A549 (cell line): ENCODE data around the gene ABCA1. TPM values are rescaled to one million over a fixed set of nuclear protein-coding genes. Genes with fewer than 3 reads are reported as not detected.

Source experiments
- ATAC-seq, 2 experiments: fragments of 200-7000 bp in 1 of 2; fragments of >200 bp in 1 of 2; cut with Nextera tagmentation in 1 of 2; cut with Tn5 transposase in 1 of 2; 3 replicates each; pipeline versions ENCODE4 v1.8.0 to v1.9.1; 2018 to 2020; ENCODE audit warnings: mild to moderate bottlenecking in 1 of 2, moderate library complexity in 1 of 2
- CTCF ChIA-PET: fragments of 300-600 bp; sonication (Branson Sonifier 250); formaldehyde crosslinking; extraction: SDS; loops from one replicate; lab custom pipeline; 2021; ENCODE audit warnings: antibody characterized with exemption, inconsistent platforms; lab: Yijun Ruan, JAX
- POLR2A ChIA-PET: fragments of 350-600 bp; formaldehyde crosslinking; extraction: SDS; loops from one replicate; lab custom pipeline; 2021; ENCODE audit warnings: antibody characterized with exemption, inconsistent platforms; lab: Yijun Ruan, JAX
- DNase-seq, 2 experiments: peaks; one replicate each; pipeline versions ENCODE4 v3.0.0 to v3.0.0-alpha.2; 2011 to 2016; ENCODE audit warnings: low read depth in 1 of 2, low spot score in 1 of 2
- FAIRE-seq: peaks from 2 replicates; lab custom pipeline; 2011; peaks lifted over from hg19 to GRCh38; lab: Jason Lieb, UNC
- H3K27ac ChIP-seq, 2 experiments: fragments of >200 bp; sonication (Bioruptor Twin); formaldehyde crosslinking; 3 replicates each; pipeline ENCODE4 v1.5.1; 2016 to 2017
- H3K4me1 ChIP-seq: fragments of >200 bp; sonication (Bioruptor Twin); formaldehyde crosslinking; 3 replicates; pipeline ENCODE4 v1.6.1; 2016
- H3K4me2 ChIP-seq: fragments of >200 bp; sonication (Bioruptor Twin); formaldehyde crosslinking; 3 replicates; pipeline ENCODE4 v1.6.1; 2016
- H3K4me3 ChIP-seq: fragments of >200 bp; sonication (Bioruptor Twin); formaldehyde crosslinking; 3 replicates; pipeline ENCODE4 v1.5.1; 2016
- H3K9me3 ChIP-seq: fragments of >200 bp; sonication (Bioruptor Twin); formaldehyde crosslinking; 3 replicates; pipeline ENCODE4 v1.6.1; 2016
- BHLHE40 ChIP-seq: IDR thresholded peaks from 2 replicates; pipeline ENCODE4 v1.6.1; 2012; ENCODE audit warnings: low read depth, low read length, inconsistent platforms
- EHF ChIP-seq: fragments of 250-450 bp; sonication (Bioruptor Pico); IDR thresholded peaks from 2 replicates; pipeline ENCODE4 v1.5.0; 2020; ENCODE audit warnings: mild to moderate bottlenecking
- EHMT2 ChIP-seq: fragments of 200-600 bp; sonication (generic); IDR thresholded peaks from 2 replicates; pipeline ENCODE4 v1.6.1; 2016; ENCODE audit warnings: antibody characterized with exemption, low read depth, mild to moderate bottlenecking, moderate library complexity
- HEYL ChIP-seq: fragments of 250-450 bp; sonication (Bioruptor Pico); IDR thresholded peaks from 2 replicates; pipeline ENCODE4 v1.8.0; 2021; ENCODE audit warnings: mild to moderate bottlenecking, moderate library complexity
- MAFK ChIP-seq: fragments of 450-650 bp; IDR thresholded peaks from 2 replicates; pipeline ENCODE4 v1.6.1; 2014; ENCODE audit not compliant: partially characterized antibody
- MYC ChIP-seq: IDR thresholded peaks from 2 replicates; pipeline ENCODE4 v1.6.1; 2012; ENCODE audit warnings: mild to moderate bottlenecking, inconsistent platforms, low read length, improper control_type of control experiment, borderline replicate concordance
- NR3C1 ChIP-seq: fragments of >200 bp; sonication (Bioruptor Twin); formaldehyde crosslinking; IDR thresholded peaks from 3 replicates; pipeline ENCODE4 v1.6.1; 2017
- POLR2A ChIP-seq: IDR thresholded peaks from 2 replicates; pipeline ENCODE4 v1.6.1; 2012; ENCODE audit warnings: mild to moderate bottlenecking, low read length
- POLR2AphosphoS2 ChIP-seq: conservative IDR thresholded peaks from 2 replicates; pipeline ENCODE4 v1.6.1; 2012; ENCODE audit warnings: low read length, improper control_type of control experiment, inconsistent platforms
- RAD21 ChIP-seq, 2 experiments: fragments of >200 bp in 1 of 2; sonication (Bioruptor Twin) in 1 of 2; formaldehyde crosslinking in 1 of 2; IDR thresholded peaks in 1 of 2; conservative IDR thresholded peaks in 1 of 2; 2 replicates in 1 of 2; 3 replicates in 1 of 2; pipeline ENCODE4 v1.6.1; 2012 to 2018; ENCODE audit warnings: inconsistent platforms in 1 of 2
- RNF2 ChIP-seq: fragments of 200-600 bp; sonication (generic); IDR thresholded peaks from 2 replicates; pipeline ENCODE4 v1.6.1; 2016; ENCODE audit warnings: low read depth, mild to moderate bottlenecking, antibody characterized with exemption, moderate library complexity, borderline replicate concordance
- SREBF2 ChIP-seq: fragments of 450-650 bp; IDR thresholded peaks from 2 replicates; pipeline ENCODE4 v1.6.1; 2014; ENCODE audit warnings: mild to moderate bottlenecking, moderate library complexity
- ZSCAN20 ChIP-seq: fragments of 250-450 bp; sonication (Bioruptor Pico); IDR thresholded peaks from 2 replicates; pipeline ENCODE4 v1.8.0; 2022; ENCODE audit warnings: mild to moderate bottlenecking, moderate library complexity
- WGBS: methylation state at CpG from one replicate; pipeline ENCODE4 v1.1.6; 2017; ENCODE audit errors: missing lambda C conversion rate; 5-methylcytosine and 5-hydroxymethylcytosine counted together
- polyA plus RNA-seq, 4 experiments: library from polyadenylated mRNA; depleted of rRNA in 3 of 4; stranded (reverse); fragments of >200 nt; fragmentation: RNase III in 1 of 4; extraction: RNeasy Plus Mini Kit Qiagen cat#74134 plus additional on column Dnase treatment in 1 of 4; gene quantifications; 2 replicates in 3 of 4; 3 replicates in 1 of 4; pipeline ENCODE4 v1.2.3, GENCODE V29; 2011 to 2017
- TF ChIP-seq, protein P1 (sequence below): IDR thresholded peaks from 2 replicates; pipeline ENCODE4 v1.6.1; 2012
- TF ChIP-seq, protein P2 (sequence below): fragments of 250-450 bp; sonication (Bioruptor Pico); IDR thresholded peaks from 2 replicates; pipeline ENCODE4 v1.5.0; 2021; ENCODE audit warnings: mild to moderate bottlenecking, moderate library complexity, borderline replicate concordance
- TF ChIP-seq, protein P3 (sequence below): fragments of >200 bp; sonication (Bioruptor Twin); formaldehyde crosslinking; IDR thresholded peaks from 3 replicates; pipeline ENCODE4 v1.5.1; 2016
- TF ChIP-seq, protein P4 (sequence below): fragments of 150-350 bp; IDR thresholded peaks from 2 replicates; pipeline ENCODE4 v1.6.1; 2014; ENCODE audit warnings: low read depth, mild to moderate bottlenecking, low read length

The ABCA1 gene
- polyA plus RNA-seq, 2 of the 4 experiments (the other 2 are of a cell fraction): 3.6 to 12.0 TPM

DNA sequence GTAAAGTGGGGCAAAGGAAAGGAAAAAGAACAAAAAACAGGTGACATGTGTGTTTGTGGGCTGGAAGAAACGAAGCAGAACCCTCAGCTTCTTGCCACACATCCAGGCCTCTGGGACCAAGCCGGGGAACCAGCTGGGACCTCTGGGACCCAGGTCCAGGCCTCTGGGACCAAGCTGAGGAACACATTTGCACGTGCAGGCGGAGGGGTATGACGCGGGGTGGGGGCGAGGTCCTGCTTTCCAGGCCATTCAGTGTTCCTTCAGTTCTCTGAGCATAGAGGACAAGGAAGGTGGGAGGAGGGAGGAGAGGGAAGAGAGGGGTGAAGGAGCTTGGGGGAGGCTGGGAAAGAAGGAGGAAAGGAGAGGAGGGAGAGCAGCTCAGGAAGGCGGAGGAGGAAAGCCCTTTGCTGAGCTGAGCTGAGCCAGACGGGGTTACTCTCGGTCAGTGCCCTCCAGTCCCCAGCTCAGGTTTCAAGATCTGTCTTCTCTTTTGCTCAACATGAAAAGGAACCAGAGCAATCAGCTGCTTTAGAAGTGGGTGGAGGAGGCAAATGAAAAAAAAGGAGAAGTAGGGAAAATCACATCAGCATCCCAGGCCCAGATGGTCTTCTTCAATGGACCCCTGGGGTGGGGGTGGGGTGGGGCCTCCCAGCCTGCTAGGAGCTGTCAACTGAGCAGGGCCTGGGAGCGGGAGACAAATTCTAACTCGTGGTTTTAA, 59.1 kb downstream of the ABCA1 start:
- no peaks in the 10 kb centered on the region for H3K9me3 ChIP-seq
- POLR2A ChIA-PET: interaction anchor here (0.7 to 1.8 kb wide), 6 partner anchors 8 to 196 kb away, joined by 3 to 8 read pairs (median 5); partner anchors contain the start of gene ABCA1
- DNase-seq (peak; percentile 55 to 68), ATAC-seq (peak; percentile 81 to 82), FAIRE-seq (no peak)
- H3K27ac ChIP-seq: peak overlapping the region; percentile 67 to 83
- H3K4me3 ChIP-seq: no peak overlapping the region
- peak overlapping the region; percentile 54 for H3K4me2 ChIP-seq
- 68% methylated on average over 12 of the region's 12 CpGs for WGBS
- CTCF ChIA-PET: interaction anchor here (1.2 to 1.5 kb wide), 3 partner anchors 34 to 546 kb away, joined by 5 to 8 read pairs (median 5); no protein-coding TSS in a partner anchor
- no peak for TF ChIP-seq SREBF2
- TF ChIP-seq MYC: no peak
- TF ChIP-seq RAD21 (conservative IDR thresholded peaks at IDR 0.05 in 1 of 2, IDR thresholded peaks at IDR 0.05 in 1 of 2): no peak
- TF ChIP-seq NR3C1: no peak
- no peak for TF ChIP-seq ZSCAN20 (CRISPR knock-in tag)
- TF ChIP-seq EHF (CRISPR knock-in tag): no peak
- TF ChIP-seq POLR2A: no peak
- TF ChIP-seq HEYL (CRISPR knock-in tag): no peak
- no peak for TF ChIP-seq RNF2
- TF ChIP-seq, protein P1, sequence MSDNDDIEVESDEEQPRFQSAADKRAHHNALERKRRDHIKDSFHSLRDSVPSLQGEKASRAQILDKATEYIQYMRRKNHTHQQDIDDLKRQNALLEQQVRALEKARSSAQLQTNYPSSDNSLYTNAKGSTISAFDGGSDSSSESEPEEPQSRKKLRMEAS: no peak
- TF ChIP-seq BHLHE40: no peak
- TF ChIP-seq, protein P2, sequence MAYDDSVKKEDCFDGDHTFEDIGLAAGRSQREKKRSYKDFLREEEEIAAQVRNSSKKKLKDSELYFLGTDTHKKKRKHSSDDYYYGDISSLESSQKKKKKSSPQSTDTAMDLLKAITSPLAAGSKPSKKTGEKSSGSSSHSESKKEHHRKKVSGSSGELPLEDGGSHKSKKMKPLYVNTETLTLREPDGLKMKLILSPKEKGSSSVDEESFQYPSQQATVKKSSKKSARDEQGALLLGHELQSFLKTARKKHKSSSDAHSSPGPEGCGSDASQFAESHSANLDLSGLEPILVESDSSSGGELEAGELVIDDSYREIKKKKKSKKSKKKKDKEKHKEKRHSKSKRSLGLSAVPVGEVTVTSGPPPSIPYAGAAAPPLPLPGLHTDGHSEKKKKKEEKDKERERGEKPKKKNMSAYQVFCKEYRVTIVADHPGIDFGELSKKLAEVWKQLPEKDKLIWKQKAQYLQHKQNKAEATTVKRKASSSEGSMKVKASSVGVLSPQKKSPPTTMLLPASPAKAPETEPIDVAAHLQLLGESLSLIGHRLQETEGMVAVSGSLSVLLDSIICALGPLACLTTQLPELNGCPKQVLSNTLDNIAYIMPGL (CRISPR knock-in tag): no peak
- no peak for TF ChIP-seq POLR2AphosphoS2
- TF ChIP-seq, all 56 proteins: peak for 0
- peaks cover 58% of the 10 kb centered on the region for H3K4me1 ChIP-seq

DNA sequence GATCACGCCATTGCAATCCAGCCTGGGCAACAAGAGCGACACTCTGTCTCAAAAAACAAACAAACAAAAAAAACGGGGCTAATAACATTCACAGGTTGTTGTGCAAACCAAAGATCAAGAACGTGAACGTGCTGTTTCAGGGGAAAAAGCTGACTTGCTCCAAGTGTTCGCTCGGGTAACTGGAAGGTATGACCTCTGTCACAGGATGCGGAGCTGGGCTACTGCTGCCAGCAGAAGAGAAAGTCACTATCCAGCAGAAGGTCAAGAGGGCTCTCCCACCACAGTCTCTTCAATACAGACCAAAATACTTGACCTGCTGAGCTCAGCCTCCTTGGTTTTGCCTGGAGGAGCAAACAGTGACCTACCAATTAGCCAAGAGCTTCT, 59.7 kb downstream of the ABCA1 start:
- ATAC-seq: no peak
- no peak overlapping the region for H3K4me3 ChIP-seq
- H3K4me1 ChIP-seq: peaks cover 58% of the 10 kb centered on the region
- no peak for FAIRE-seq
- ChIA-PET CTCF (interaction anchor here (1.2 to 1.5 kb wide), 2 partner anchors 87 to 547 kb away, joined by 5 to 8 read pairs; no protein-coding TSS in a partner anchor), POLR2A (interaction anchor here (0.9 to 1.8 kb wide), 4 partner anchors 59 to 196 kb away, joined by 3 to 8 read pairs (median 7); partner anchors contain the start of gene ABCA1)
- 75% methylated on average over 8 of the region's 8 CpGs for WGBS
- TF ChIP-seq EHF (CRISPR knock-in tag) (no peak), MYC (no peak), MAFK (no peak), EHMT2 (no peak)
- TF ChIP-seq, protein P3, sequence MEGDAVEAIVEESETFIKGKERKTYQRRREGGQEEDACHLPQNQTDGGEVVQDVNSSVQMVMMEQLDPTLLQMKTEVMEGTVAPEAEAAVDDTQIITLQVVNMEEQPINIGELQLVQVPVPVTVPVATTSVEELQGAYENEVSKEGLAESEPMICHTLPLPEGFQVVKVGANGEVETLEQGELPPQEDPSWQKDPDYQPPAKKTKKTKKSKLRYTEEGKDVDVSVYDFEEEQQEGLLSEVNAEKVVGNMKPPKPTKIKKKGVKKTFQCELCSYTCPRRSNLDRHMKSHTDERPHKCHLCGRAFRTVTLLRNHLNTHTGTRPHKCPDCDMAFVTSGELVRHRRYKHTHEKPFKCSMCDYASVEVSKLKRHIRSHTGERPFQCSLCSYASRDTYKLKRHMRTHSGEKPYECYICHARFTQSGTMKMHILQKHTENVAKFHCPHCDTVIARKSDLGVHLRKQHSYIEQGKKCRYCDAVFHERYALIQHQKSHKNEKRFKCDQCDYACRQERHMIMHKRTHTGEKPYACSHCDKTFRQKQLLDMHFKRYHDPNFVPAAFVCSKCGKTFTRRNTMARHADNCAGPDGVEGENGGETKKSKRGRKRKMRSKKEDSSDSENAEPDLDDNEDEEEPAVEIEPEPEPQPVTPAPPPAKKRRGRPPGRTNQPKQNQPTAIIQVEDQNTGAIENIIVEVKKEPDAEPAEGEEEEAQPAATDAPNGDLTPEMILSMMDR: no peak
- TF ChIP-seq, protein P4, sequence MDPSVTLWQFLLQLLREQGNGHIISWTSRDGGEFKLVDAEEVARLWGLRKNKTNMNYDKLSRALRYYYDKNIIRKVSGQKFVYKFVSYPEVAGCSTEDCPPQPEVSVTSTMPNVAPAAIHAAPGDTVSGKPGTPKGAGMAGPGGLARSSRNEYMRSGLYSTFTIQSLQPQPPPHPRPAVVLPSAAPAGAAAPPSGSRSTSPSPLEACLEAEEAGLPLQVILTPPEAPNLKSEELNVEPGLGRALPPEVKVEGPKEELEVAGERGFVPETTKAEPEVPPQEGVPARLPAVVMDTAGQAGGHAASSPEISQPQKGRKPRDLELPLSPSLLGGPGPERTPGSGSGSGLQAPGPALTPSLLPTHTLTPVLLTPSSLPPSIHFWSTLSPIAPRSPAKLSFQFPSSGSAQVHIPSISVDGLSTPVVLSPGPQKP: no peak
- H3K4me2 ChIP-seq: peak overlapping the region; percentile 54
- peak overlapping the region; percentile 67 to 83 for H3K27ac ChIP-seq
- no peak for DNase-seq
- no peaks in the 10 kb centered on the region for H3K9me3 ChIP-seq
